HepG2 (cell line): ENCODE data around the gene TPST1. TPM values are rescaled to one million over a fixed set of nuclear protein-coding genes. Genes with fewer than 3 reads are reported as not detected.

Experiments
- ATAC-seq: fragments of 200-7000 bp; cut with Tn5 transposase; 3 replicates; pipeline ENCODE4 v1.9.1; 2020; ENCODE audit warnings: mild to moderate bottlenecking, moderate library complexity
- BruUV-seq: library from RNA; stranded (reverse); fragments of 400-500 nt; replicated peaks from 2 replicates; lab custom pipeline; 2021; lab: Mats Ljungman, UMichigan
- CTCF ChIA-PET: fragments of 300-600 bp; formaldehyde crosslinking; extraction: SDS; loops from one replicate; lab custom pipeline; 2021; ENCODE audit warnings: low total read pairs, inconsistent platforms, low intra/inter-chr PET ratio; lab: Yijun Ruan, JAX
- POLR2A ChIA-PET: fragments of 350-600 bp; sonication (Branson Sonifier 250); formaldehyde crosslinking; loops from one replicate; lab custom pipeline; 2020; ENCODE audit warnings: antibody characterized with exemption, inconsistent platforms; lab: Yijun Ruan, JAX
- DNase-seq: peaks from one replicate; pipeline ENCODE4 v3.0.0-alpha.2; 2015; ENCODE audit warnings: low spot score
- FAIRE-seq: peaks from 3 replicates; lab custom pipeline; 2011; peaks lifted over from hg19 to GRCh38; lab: Jason Lieb, UNC
- H2AFZ ChIP-seq: one replicate; pipeline ENCODE4 v1.6.1; 2011; ENCODE audit warnings: low read length, inconsistent platforms
- H3K27ac ChIP-seq: fragments of 300-600 bp; 3 replicates; pipeline ENCODE4 v1.8.0; 2011; ENCODE audit warnings: mixed run types, mild to moderate bottlenecking, mixed read lengths, low read length, inconsistent platforms; ENCODE audit not compliant: insufficient read depth; ENCODE audit errors: extremely low read length
- H3K27me3 ChIP-seq, 2 experiments: fragments of 200-600 bp in 1 of 2; 2 replicates in 1 of 2; 3 replicates in 1 of 2; pipeline versions ENCODE4 v1.6.0 to v1.8.0; 2011; ENCODE audit warnings: low read length in 2 of 2, mild to moderate bottlenecking in 2 of 2, moderate library complexity in 2 of 2, inconsistent platforms in 1 of 2; ENCODE audit not compliant: insufficient read depth in 2 of 2, control insufficient read depth in 1 of 2
- H3K36me3 ChIP-seq, 2 experiments: fragments of 200-600 bp in 1 of 2; replicated peaks in 1 of 2; 2 replicates in 1 of 2; 3 replicates in 1 of 2; pipeline versions ENCODE4 v1.5.1 to v1.8.0; 2011; ENCODE audit warnings: low read length in 2 of 2, inconsistent platforms in 1 of 2; ENCODE audit not compliant: insufficient read depth in 2 of 2, control insufficient read depth in 1 of 2
- H3K4me1 ChIP-seq: 2 replicates; pipeline ENCODE4 v1.5.1; 2012; ENCODE audit warnings: low read length, inconsistent platforms; ENCODE audit not compliant: insufficient read depth
- H3K4me2 ChIP-seq: 2 replicates; pipeline ENCODE4 v1.6.0; 2011; ENCODE audit warnings: low read depth, low read length, inconsistent platforms
- H3K4me3 ChIP-seq, 3 experiments: fragments of 200-600 bp in 1 of 3; sonication (generic), shearing (Covaris generic) in 1 of 3; replicated peaks in 1 of 3; 2 replicates each; pipeline ENCODE4 v1.5.1; 2011 to 2016; ENCODE audit warnings: low read length in 3 of 3, inconsistent platforms in 2 of 3, low read depth in 2 of 3, mild to moderate bottlenecking in 2 of 3, control low read depth in 1 of 3, mixed read lengths in 1 of 3; ENCODE audit not compliant: insufficient read depth in 1 of 3
- H3K79me2 ChIP-seq: one replicate; pipeline ENCODE4 v1.6.1; 2011; ENCODE audit warnings: low read length, inconsistent platforms; ENCODE audit not compliant: insufficient read depth
- H3K9ac ChIP-seq: 2 replicates; pipeline ENCODE4 v1.6.0; 2011; ENCODE audit warnings: mild to moderate bottlenecking, low read depth, low read length, inconsistent platforms; ENCODE audit not compliant: insufficient read depth
- H3K9me3 ChIP-seq: 2 replicates; pipeline ENCODE4 v1.5.1; 2012; ENCODE audit warnings: mild to moderate bottlenecking, low read length
- H4K20me1 ChIP-seq: 2 replicates; pipeline ENCODE4 v1.6.0; 2011; ENCODE audit warnings: inconsistent platforms, mild to moderate bottlenecking, low read length, moderate library complexity; ENCODE audit not compliant: insufficient read depth
- CAMTA2 ChIP-seq: sonication (generic); formaldehyde crosslinking; IDR thresholded peaks from 2 replicates; pipeline ENCODE4 v1.4.0; 2020; ENCODE audit warnings: mild to moderate bottlenecking, missing genetic modification reagents, borderline replicate concordance
- E2F2 ChIP-seq: sonication (generic); formaldehyde crosslinking; IDR thresholded peaks from 2 replicates; pipeline ENCODE4 v1.4.0; 2020; ENCODE audit warnings: missing genetic modification reagents, borderline replicate concordance
- HNRNPK ChIP-seq: fragments of 200-400 bp; formaldehyde crosslinking; IDR thresholded peaks from 2 replicates; pipeline ENCODE4 v1.6.1; 2018; ENCODE audit warnings: low read length, low read depth, moderate library complexity, mild to moderate bottlenecking; ENCODE audit not compliant: poor library complexity, severe bottlenecking
- HOXA9 ChIP-seq: sonication (generic); formaldehyde crosslinking; IDR thresholded peaks from 2 replicates; pipeline ENCODE4 v1.8.1; 2022; ENCODE audit warnings: missing genetic modification reagents, mild to moderate bottlenecking, moderate library complexity, borderline replicate concordance
- SNAPC2 ChIP-seq: sonication (generic); formaldehyde crosslinking; IDR thresholded peaks from 2 replicates; pipeline ENCODE4 v1.8.1; 2022; ENCODE audit warnings: mild to moderate bottlenecking, missing genetic modification reagents
- ZNF280D ChIP-seq: sonication (generic); formaldehyde crosslinking; IDR thresholded peaks from 2 replicates; pipeline ENCODE4 v1.5.1; 2020; ENCODE audit warnings: mild to moderate bottlenecking, missing genetic modification reagents
- ZNF572 ChIP-seq: sonication (generic); formaldehyde crosslinking; IDR thresholded peaks from 2 replicates; pipeline ENCODE4 v1.5.1; 2020; ENCODE audit warnings: mild to moderate bottlenecking, missing genetic modification reagents
- ZNF574 ChIP-seq: sonication (generic); formaldehyde crosslinking; IDR thresholded peaks from 2 replicates; pipeline ENCODE4 v1.4.0; 2020; ENCODE audit warnings: missing genetic modification reagents
- ZNF891 ChIP-seq: sonication (generic); formaldehyde crosslinking; IDR thresholded peaks from 2 replicates; pipeline ENCODE4 v1.5.0; 2020; ENCODE audit warnings: mild to moderate bottlenecking, missing genetic modification reagents
- WGBS: methylation state at CpG from one replicate; pipeline ENCODE4 v1.1.6; 2017; ENCODE audit warnings: low lambda C conversion rate; 5-methylcytosine and 5-hydroxymethylcytosine counted together
- in situ Hi-C: cut with HindIII; loops from 2 replicates; pipeline ENCODE4 v1.10.0; 2017; ENCODE audit warnings: low pct_unique_long_range_greater_than_20kb; ENCODE audit not compliant: extremely low pct_ligation_motif_present
- intact Hi-C: fragments of 100-400 bp; cut with micrococcal nuclease; formaldehyde crosslinking; loops from one replicate; pipeline ENCODE4 v1.10.0; 2022; ENCODE audit not compliant: unreplicated experiment
- polyA plus RNA-seq, 8 experiments: library from polyadenylated mRNA; depleted of rRNA in 3 of 8; stranded (reverse) in 7 of 8; unstranded in 1 of 8; fragments of >200 nt; fragmentation: Illumina TruSeq in 4 of 8; extraction: Trizol in 4 of 8; gene quantifications; 2 replicates each; pipeline versions ENCODE4 v1.2.1 to v1.2.3, GENCODE V29; 2011 to 2016; ENCODE audit warnings: low read depth in 4 of 8, missing spikeins in 1 of 8, mixed read lengths in 1 of 8; ENCODE audit not compliant: insufficient read depth in 1 of 8
- total RNA-seq, 5 experiments: library from RNA; depleted of rRNA; stranded (reverse); fragments of >200 nt; fragmentation: Illumina TruSeq; extraction: Trizol; gene quantifications; 2 replicates each; pipeline ENCODE4 v1.2.3, GENCODE V29; 2016; ENCODE audit warnings: low read depth in 1 of 5

Gene TPST1
- total and polyA plus RNA-seq, 2 of the 13 experiments (the other 11 are each of a cell fraction or from before 2014, with no cell fraction given) = 24.3 to 34.1 TPM

GRCh38 chr7:66213637-66214036 lies 8.5 kb downstream of the TPST1 start:
- TF ChIP-seq HOXA9 (CRISPR knock-in tag) = no peak
- TF ChIP-seq SNAPC2 (CRISPR knock-in tag) = no peak
- WGBS = 100% methylated on average over 6 of the region's 6 CpGs
- in situ Hi-C loops = no loop called here
- H3K9me3 ChIP-seq = no peaks in the 10 kb centered on the region
- ChIA-PET CTCF (no interaction called here), POLR2A (interaction anchor here (0.9 kb wide), 1 partner anchor 9 kb away, joined by 3 read pairs; the partner anchor contains the start of gene TPST1)
- no peak overlapping the region for H3K4me3 ChIP-seq
- FAIRE-seq (no peak), DNase-seq (no peak), ATAC-seq (no peak)
- no peaks in the 10 kb centered on the region for H3K27me3 ChIP-seq
- no TSS peak for BruUV-seq
- no peak overlapping the region for H3K27ac ChIP-seq
- H3K4me2 ChIP-seq = no peak overlapping the region
- no peaks in the 10 kb centered on the region for H4K20me1 ChIP-seq
- no peak overlapping the region for H2AFZ ChIP-seq
- peaks cover 4 to 13% of the 10 kb centered on the region in 2 experiments; a peak in 3 of 5 replicates for H3K36me3 ChIP-seq
- H3K9ac ChIP-seq = no peak overlapping the region
- intact Hi-C loops = no loop called here
- H3K4me1 ChIP-seq = no peaks in the 10 kb centered on the region
- H3K79me2 ChIP-seq = peaks cover 22% of the 10 kb centered on the region

GRCh38 chr7:66216687-66217086 lies 11.6 kb downstream of the TPST1 start:
- in situ Hi-C loops = no loop called here

More at GRCh38 chr7:66216687-66217086, 11.6 kb downstream of the TPST1 start:
- no peak overlapping the region for H3K27ac ChIP-seq
- H3K9me3 ChIP-seq = no peaks in the 10 kb centered on the region
- BruUV-seq = no TSS peak
- H3K9ac ChIP-seq = no peak overlapping the region
- peaks cover 37% of the 10 kb centered on the region for H3K79me2 ChIP-seq
- H3K36me3 ChIP-seq = no peaks in the 10 kb centered on the region
- ChIA-PET CTCF (no interaction called here), POLR2A (no interaction called here)
- no peak overlapping the region for H2AFZ ChIP-seq
- no peak overlapping the region for H3K4me3 ChIP-seq
- WGBS = 94% methylated on average over 4 of the region's 4 CpGs
- no peak for DNase-seq
- TF ChIP-seq HNRNPK = no peak
- TF ChIP-seq E2F2 (CRISPR knock-in tag) = no peak
- no peak for TF ChIP-seq ZNF574 (CRISPR knock-in tag)
- TF ChIP-seq ZNF891 (CRISPR knock-in tag) = no peak
- no peak for TF ChIP-seq CAMTA2 (CRISPR knock-in tag)
- no peak for TF ChIP-seq ZNF280D (CRISPR knock-in tag)
- TF ChIP-seq ZNF572 (CRISPR knock-in tag) = no peak
- TF ChIP-seq, all 625 proteins: peak for 0
- intact Hi-C loops = no loop called here
- Histone ChIP-seq H3K27me3 (no peaks in the 10 kb centered on the region), H4K20me1 (no peaks in the 10 kb centered on the region), H3K4me2 (no peak overlapping the region), H3K4me1 (peaks cover 18% of the 10 kb centered on the region)
- FAIRE-seq (no peak), ATAC-seq (no peak)
